SK-N-SH treated with all-trans-retinoic acid at 6 μM for 48 hours (cell line): ENCODE data around the gene ATF6.

Experiments
- GLIS3 ChIP-seq: fragments of 250-450 bp; sonication (Bioruptor Pico); IDR thresholded peaks from 2 replicates; pipeline ENCODE4 v1.5.0; 2020; ENCODE audit warnings: mild to moderate bottlenecking, moderate library complexity
- ISL1 ChIP-seq: fragments of 250-450 bp; sonication (Bioruptor Pico); IDR thresholded peaks from 2 replicates; pipeline ENCODE4 v2.1.2; 2022; ENCODE audit warnings: mild to moderate bottlenecking, moderate library complexity
- RARB ChIP-seq: fragments of 250-450 bp; sonication (Bioruptor Pico); IDR thresholded peaks from 2 replicates; pipeline ENCODE4 v1.8.0; 2021; ENCODE audit warnings: mild to moderate bottlenecking, moderate library complexity
- SNAI2 ChIP-seq: fragments of 250-450 bp; sonication (Bioruptor Pico); IDR thresholded peaks from 2 replicates; pipeline ENCODE4 v1.5.0; 2020; ENCODE audit warnings: mild to moderate bottlenecking, moderate library complexity
- TCF4 ChIP-seq: fragments of 250-450 bp; sonication (Bioruptor Pico); IDR thresholded peaks from 2 replicates; pipeline ENCODE4 v1.8.0; 2021; ENCODE audit warnings: mild to moderate bottlenecking, moderate library complexity, borderline replicate concordance
- TOX ChIP-seq: fragments of 250-450 bp; sonication (Bioruptor Pico); IDR thresholded peaks from 2 replicates; pipeline ENCODE4 v1.8.0; 2021; ENCODE audit warnings: mild to moderate bottlenecking, moderate library complexity, borderline replicate concordance
- ZFP30 ChIP-seq: fragments of 450-650 bp; formaldehyde crosslinking; IDR thresholded peaks from 2 replicates; pipeline ENCODE4 v1.5.0; 2022; ENCODE audit warnings: mild to moderate bottlenecking, moderate library complexity
- ZNF565 ChIP-seq: fragments of 450-650 bp; formaldehyde crosslinking; conservative IDR thresholded peaks from 2 replicates; pipeline ENCODE4 v1.5.0; 2020; ENCODE audit warnings: low read depth, mild to moderate bottlenecking, moderate library complexity
- TF ChIP-seq, protein P1 (sequence below): fragments of 250-450 bp; sonication (Bioruptor Pico); IDR thresholded peaks from 2 replicates; pipeline ENCODE4 v1.8.0; 2020; ENCODE audit warnings: mild to moderate bottlenecking, moderate library complexity, borderline replicate concordance
- TF ChIP-seq, protein P2 (sequence below): fragments of 250-450 bp; sonication (Bioruptor Pico); IDR thresholded peaks from 2 replicates; pipeline ENCODE4 v1.8.0; 2021; ENCODE audit warnings: low read depth, mild to moderate bottlenecking, moderate library complexity, borderline replicate concordance
- TF ChIP-seq, protein P3 (sequence below): fragments of 250-450 bp; sonication (Bioruptor Pico); IDR thresholded peaks from 2 replicates; pipeline ENCODE4 v1.5.1; 2021; ENCODE audit warnings: mild to moderate bottlenecking, moderate library complexity

DNA sequence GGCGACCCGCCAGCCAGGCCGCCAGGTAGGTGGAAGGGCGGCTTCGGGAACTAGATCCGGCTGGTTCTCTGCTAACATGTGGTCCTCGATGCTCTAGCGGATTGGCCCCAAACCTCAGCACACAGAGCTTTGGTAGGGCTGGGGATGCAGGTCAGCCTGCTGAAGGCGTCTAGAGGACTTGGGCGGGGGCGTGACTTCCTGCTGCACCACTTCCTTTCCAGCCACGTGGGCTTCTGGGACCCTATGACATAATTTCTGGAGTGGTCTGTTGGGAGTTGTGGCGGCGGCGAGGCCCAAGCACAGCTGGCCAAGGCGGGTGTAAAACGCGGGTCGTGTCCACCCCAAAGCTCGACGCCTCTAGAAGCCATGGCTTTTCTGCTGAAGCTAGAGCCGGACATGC, 124.5 kb downstream of the ATF6 start:
- TF ChIP-seq SNAI2 (CRISPR knock-in tag) (no peak), ISL1 (CRISPR knock-in tag) (no peak), TCF4 (no peak), TOX (no peak), GLIS3 (CRISPR knock-in tag) (no peak), ZNF565 (CRISPR knock-in tag) (no peak), ZFP30 (CRISPR knock-in tag) (no peak), RARB (CRISPR knock-in tag) (no peak)
- TF ChIP-seq, protein P1, sequence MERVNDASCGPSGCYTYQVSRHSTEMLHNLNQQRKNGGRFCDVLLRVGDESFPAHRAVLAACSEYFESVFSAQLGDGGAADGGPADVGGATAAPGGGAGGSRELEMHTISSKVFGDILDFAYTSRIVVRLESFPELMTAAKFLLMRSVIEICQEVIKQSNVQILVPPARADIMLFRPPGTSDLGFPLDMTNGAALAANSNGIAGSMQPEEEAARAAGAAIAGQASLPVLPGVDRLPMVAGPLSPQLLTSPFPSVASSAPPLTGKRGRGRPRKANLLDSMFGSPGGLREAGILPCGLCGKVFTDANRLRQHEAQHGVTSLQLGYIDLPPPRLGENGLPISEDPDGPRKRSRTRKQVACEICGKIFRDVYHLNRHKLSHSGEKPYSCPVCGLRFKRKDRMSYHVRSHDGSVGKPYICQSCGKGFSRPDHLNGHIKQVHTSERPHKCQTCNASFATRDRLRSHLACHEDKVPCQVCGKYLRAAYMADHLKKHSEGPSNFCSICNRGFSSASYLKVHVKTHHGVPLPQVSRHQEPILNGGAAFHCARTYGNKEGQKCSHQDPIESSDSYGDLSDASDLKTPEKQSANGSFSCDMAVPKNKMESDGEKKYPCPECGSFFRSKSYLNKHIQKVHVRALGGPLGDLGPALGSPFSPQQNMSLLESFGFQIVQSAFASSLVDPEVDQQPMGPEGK: no peak
- TF ChIP-seq, protein P2, sequence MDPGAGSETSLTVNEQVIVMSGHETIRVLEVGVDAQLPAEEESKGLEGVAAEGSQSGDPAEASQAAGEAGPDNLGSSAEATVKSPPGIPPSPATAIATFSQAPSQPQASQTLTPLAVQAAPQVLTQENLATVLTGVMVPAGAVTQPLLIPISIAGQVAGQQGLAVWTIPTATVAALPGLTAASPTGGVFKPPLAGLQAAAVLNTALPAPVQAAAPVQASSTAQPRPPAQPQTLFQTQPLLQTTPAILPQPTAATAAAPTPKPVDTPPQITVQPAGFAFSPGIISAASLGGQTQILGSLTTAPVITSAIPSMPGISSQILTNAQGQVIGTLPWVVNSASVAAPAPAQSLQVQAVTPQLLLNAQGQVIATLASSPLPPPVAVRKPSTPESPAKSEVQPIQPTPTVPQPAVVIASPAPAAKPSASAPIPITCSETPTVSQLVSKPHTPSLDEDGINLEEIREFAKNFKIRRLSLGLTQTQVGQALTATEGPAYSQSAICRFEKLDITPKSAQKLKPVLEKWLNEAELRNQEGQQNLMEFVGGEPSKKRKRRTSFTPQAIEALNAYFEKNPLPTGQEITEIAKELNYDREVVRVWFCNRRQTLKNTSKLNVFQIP (CRISPR knock-in tag): no peak
- TF ChIP-seq, protein P3, sequence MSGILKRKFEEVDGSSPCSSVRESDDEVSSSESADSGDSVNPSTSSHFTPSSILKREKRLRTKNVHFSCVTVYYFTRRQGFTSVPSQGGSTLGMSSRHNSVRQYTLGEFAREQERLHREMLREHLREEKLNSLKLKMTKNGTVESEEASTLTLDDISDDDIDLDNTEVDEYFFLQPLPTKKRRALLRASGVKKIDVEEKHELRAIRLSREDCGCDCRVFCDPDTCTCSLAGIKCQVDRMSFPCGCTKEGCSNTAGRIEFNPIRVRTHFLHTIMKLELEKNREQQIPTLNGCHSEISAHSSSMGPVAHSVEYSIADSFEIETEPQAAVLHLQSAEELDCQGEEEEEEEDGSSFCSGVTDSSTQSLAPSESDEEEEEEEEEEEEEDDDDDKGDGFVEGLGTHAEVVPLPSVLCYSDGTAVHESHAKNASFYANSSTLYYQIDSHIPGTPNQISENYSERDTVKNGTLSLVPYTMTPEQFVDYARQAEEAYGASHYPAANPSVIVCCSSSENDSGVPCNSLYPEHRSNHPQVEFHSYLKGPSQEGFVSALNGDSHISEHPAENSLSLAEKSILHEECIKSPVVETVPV: no peak
